Measurements from ENCODE around the gene CCDC197. TPM values are rescaled to one million over a fixed set of nuclear protein-coding genes. Genes with fewer than 3 reads are reported as not detected.
A peak's percentile ranks its signal among the peaks of the same experiment; 100 is the strongest.

Gene CCDC197
- total and polyA plus RNA-seq, 3 donors from 2014 or later = 5.6 to 31.0 (median 20.7) TPM

- Histone ChIP-seq H3K9me3 (no peaks in the 10 kb centered on the region), H3K4me1 (peaks cover 8% of the 10 kb centered on the region), H3K27ac (no peak overlapping the region), H3K27me3 (no peaks in the 10 kb centered on the region), H3K4me3 (no peak overlapping the region), H3K36me3 (ENCODE audit: low read depth, missing control alignments) (no peaks in the 10 kb centered on the region)
- WGBS, 2 donors = 85 to 93% methylated on average over 10 of the region's 10 CpGs
- intact Hi-C loops (cut with DNase I; ENCODE audit: low total_unique reads) = no loop called here
- TF ChIP-seq POLR2A (IDR thresholded peaks at IDR 0.05) (no peak), CTCF (IDR thresholded peaks at IDR 0.05) (no peak)
- no peak for DNase-seq
Observed at GRCh38 chr14:93991212-93991611, 5.9 kb upstream of the CCDC197 start.

GRCh38 chr14:93991649-93992048, 5.5 kb upstream of the CCDC197 start:
- H3K4me1 ChIP-seq = peaks cover 8% of the 10 kb centered on the region
- no peak overlapping the region for H3K4me3 ChIP-seq
- no peak for TF ChIP-seq CTCF (IDR thresholded peaks at IDR 0.05)
- no peak for TF ChIP-seq POLR2A (IDR thresholded peaks at IDR 0.05)
- no peaks in the 10 kb centered on the region for H3K36me3 ChIP-seq (ENCODE audit: low read depth, missing control alignments)
- WGBS, 2 donors = 95 to 97% methylated on average over 4 of the region's 4 CpGs
- H3K27ac ChIP-seq = no peak overlapping the region
- no peak for DNase-seq
- no peaks in the 10 kb centered on the region for H3K9me3 ChIP-seq
- intact Hi-C loops (cut with DNase I; ENCODE audit: low total_unique reads) = no loop called here
- no peaks in the 10 kb centered on the region for H3K27me3 ChIP-seq

- DNase-seq = no peak
- peaks cover 8% of the 10 kb centered on the region for H3K4me1 ChIP-seq
- no peak overlapping the region for H3K27ac ChIP-seq
- no peak overlapping the region for H3K4me3 ChIP-seq
- no peaks in the 10 kb centered on the region for H3K9me3 ChIP-seq
- intact Hi-C loops (cut with DNase I; ENCODE audit: low total_unique reads) = no loop called here
- TF ChIP-seq CTCF (IDR thresholded peaks at IDR 0.05) (no peak), POLR2A (IDR thresholded peaks at IDR 0.05) (no peak)
- no peaks in the 10 kb centered on the region for H3K27me3 ChIP-seq
- 77 to 79% methylated on average over 4 to 6 of the region's 6 CpGs for WGBS, 2 donors
- no peaks in the 10 kb centered on the region for H3K36me3 ChIP-seq (ENCODE audit: low read depth, missing control alignments)
Observed at GRCh38 chr14:93993382-93993781, 3.7 kb upstream of the CCDC197 start.

GRCh38 chr14:93994919-93995682, 2.0 kb upstream of the CCDC197 start:
- no peaks in the 10 kb centered on the region for H3K27me3 ChIP-seq
- H3K4me3 ChIP-seq = no peak overlapping the region
- no peak overlapping the region for H3K27ac ChIP-seq
- no peak for TF ChIP-seq CTCF (IDR thresholded peaks at IDR 0.05)
- TF ChIP-seq POLR2A (IDR thresholded peaks at IDR 0.05) = no peak
- no peaks in the 10 kb centered on the region for H3K9me3 ChIP-seq
- H3K4me1 ChIP-seq = peaks cover under 1% of the 10 kb centered on the region
- peak; percentile 21 for DNase-seq
- 59% methylated on average over 4 to 13 of the region's 13 CpGs for WGBS, 2 donors
- H3K36me3 ChIP-seq (ENCODE audit: low read depth, missing control alignments) = no peaks in the 10 kb centered on the region
- intact Hi-C loops (cut with DNase I; ENCODE audit: low total_unique reads) = no loop called here

Data from testis (tissue), 3 donors.